ENCODE data around the gene CD164L2. TPM values are rescaled to one million over a fixed set of nuclear protein-coding genes. Genes with fewer than 3 reads are reported as not detected.

Gene CD164L2
- total RNA-seq, 4 donors from 2014 or later: 0.50 to 0.63 (median 0.54) TPM; not detected in 1

DNA sequence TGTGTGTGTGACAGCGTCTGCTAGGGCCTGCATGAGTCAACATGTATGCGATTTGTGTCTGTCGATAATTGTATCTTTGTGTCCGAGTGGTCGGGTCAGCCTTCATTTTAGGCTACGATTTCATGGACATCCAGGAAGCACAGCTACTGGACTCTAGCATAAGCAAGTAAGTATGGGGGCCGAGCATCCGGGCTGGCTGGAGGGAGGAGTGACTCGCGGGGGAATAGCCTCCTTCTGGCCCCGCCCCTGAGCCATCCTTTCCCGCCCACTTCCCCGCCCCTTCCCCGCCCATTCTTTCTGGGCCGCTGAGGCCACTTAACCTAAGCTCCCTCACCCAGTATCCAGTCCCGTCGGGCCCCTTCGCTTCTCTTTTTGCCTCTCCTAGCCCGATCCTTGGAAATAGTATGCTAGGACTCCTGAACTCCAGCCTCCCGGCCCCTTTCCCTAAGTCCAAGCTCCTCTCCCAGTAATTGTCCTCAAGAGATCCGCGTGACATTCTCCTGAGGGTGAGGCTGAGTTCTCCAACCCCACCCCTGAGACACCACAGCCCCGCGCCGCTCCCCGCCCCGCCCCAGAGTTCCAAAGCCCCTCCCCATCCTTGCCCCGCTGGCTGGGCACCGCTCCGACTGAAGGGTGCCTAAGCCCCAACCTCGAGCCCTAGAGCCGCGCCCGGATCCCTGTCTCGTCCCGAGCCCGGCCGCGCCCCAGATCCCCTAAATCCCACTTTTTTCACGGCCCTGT, 17.6 kb downstream of the CD164L2 start:
- H3K36me3 ChIP-seq: peaks cover 15 to 36% of the 10 kb centered on the region in 2 donors
- H3K4me1 ChIP-seq: peaks cover 5 to 20% of the 10 kb centered on the region in 2 donors
- TF ChIP-seq, protein P1, sequence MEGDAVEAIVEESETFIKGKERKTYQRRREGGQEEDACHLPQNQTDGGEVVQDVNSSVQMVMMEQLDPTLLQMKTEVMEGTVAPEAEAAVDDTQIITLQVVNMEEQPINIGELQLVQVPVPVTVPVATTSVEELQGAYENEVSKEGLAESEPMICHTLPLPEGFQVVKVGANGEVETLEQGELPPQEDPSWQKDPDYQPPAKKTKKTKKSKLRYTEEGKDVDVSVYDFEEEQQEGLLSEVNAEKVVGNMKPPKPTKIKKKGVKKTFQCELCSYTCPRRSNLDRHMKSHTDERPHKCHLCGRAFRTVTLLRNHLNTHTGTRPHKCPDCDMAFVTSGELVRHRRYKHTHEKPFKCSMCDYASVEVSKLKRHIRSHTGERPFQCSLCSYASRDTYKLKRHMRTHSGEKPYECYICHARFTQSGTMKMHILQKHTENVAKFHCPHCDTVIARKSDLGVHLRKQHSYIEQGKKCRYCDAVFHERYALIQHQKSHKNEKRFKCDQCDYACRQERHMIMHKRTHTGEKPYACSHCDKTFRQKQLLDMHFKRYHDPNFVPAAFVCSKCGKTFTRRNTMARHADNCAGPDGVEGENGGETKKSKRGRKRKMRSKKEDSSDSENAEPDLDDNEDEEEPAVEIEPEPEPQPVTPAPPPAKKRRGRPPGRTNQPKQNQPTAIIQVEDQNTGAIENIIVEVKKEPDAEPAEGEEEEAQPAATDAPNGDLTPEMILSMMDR (IDR thresholded peaks at IDR 0.05): no peak
- TF ChIP-seq POLR2A (IDR thresholded peaks at IDR 0.05): peak in 1 of 2 donors; percentile 63

DNA sequence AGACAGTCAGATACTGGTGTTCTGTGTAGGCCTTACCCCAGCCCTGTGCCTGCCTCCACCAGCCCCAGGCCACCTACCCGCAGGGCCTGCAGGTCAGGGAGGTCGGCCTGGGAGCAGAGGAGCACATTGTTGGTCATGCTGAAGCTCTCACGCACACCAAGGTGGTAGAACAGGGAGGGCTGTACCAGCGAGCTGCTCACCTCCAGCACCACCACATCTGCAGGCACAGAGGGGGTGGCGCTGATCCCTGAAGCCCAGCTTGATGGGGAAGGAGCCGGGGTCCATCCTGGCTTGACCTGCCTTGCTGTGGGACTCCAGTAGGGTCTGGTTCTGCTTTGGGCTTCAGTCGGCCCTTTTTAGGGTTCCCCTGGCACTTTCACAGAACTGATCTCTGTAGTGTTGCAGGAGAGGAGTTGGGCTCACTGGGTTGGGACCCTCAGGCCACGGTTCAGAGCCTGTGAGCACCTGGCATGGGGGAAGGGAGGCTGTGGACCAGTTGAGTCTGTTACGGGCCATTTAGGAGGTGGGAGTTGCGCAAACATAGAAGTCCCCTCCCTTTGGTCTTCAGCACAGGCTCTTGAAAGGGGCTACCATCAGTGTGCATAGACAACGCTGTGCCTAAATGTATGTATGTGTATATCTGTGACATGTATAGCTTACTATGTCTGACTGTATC, 18.3 kb downstream of the CD164L2 start:
- Histone ChIP-seq H3K27ac (peak overlapping the region in 2 of 3 donors; percentile 94 to 95), H3K36me3 (peaks cover 15 to 37% of the 10 kb centered on the region in 2 donors), H3K9me3 (no peaks in the 10 kb centered on the region), H3K4me1 (peaks cover 5 to 20% of the 10 kb centered on the region in 2 donors), H3K27me3 (no peaks in the 10 kb centered on the region), H3K4me3 (replicated peaks in 1 of 3) (peak overlapping the region in 1 of 3 donors; percentile 63)
- WGBS, 2 donors: 58 to 70% methylated on average over 7 of the region's 11 CpGs
- intact Hi-C loops (cut with DNase I): no loop called here
- DNase-seq: no peak
- TF ChIP-seq POLR2A (IDR thresholded peaks at IDR 0.05): no peak
- TF ChIP-seq, protein P1 (IDR thresholded peaks at IDR 0.05): no peak

More for the DNA sequence above, 17.6 kb downstream of the CD164L2 start:
- 4 to 5% methylated on average over 35 to 40 of the region's 40 CpGs for WGBS, 2 donors
- peak; percentile 88 for DNase-seq
- peak overlapping the region; percentile 10 to 63 (median 51) for H3K4me3 ChIP-seq (replicated peaks in 1 of 3)
- peak overlapping the region; percentile 86 to 95 (median 94) for H3K27ac ChIP-seq
- intact Hi-C loops (cut with DNase I): no loop called here
- H3K9me3 ChIP-seq: no peaks in the 10 kb centered on the region
- no peaks in the 10 kb centered on the region for H3K27me3 ChIP-seq

- DNase-seq: no peak
- WGBS, 2 donors: 90 to 92% methylated on average over 22 to 23 of the region's 26 CpGs
- Histone ChIP-seq H3K36me3 (peaks cover 15 to 37% of the 10 kb centered on the region in 2 donors), H3K9me3 (no peaks in the 10 kb centered on the region), H3K27ac (no peak overlapping the region), H3K4me3 (replicated peaks in 1 of 3) (no peak overlapping the region), H3K4me1 (peaks cover 5 to 20% of the 10 kb centered on the region in 2 donors), H3K27me3 (no peaks in the 10 kb centered on the region)
- intact Hi-C loops (cut with DNase I): no loop called here
- no peak for TF ChIP-seq POLR2A (IDR thresholded peaks at IDR 0.05)
- TF ChIP-seq, protein P1 (IDR thresholded peaks at IDR 0.05): no peak
Measured at GRCh38 chr1:27363766-27364695, 19.1 kb downstream of the CD164L2 start.

GRCh38 chr1:27361553-27361952, 21.6 kb downstream of the CD164L2 start:
- no peak overlapping the region for H3K4me3 ChIP-seq (replicated peaks in 1 of 3)
- peaks cover 0 to 13% of the 10 kb centered on the region in 2 donors for H3K4me1 ChIP-seq
- TF ChIP-seq, protein P1 (IDR thresholded peaks at IDR 0.05): no peak
- TF ChIP-seq POLR2A (IDR thresholded peaks at IDR 0.05): no peak
- H3K36me3 ChIP-seq: peaks cover 18 to 43% of the 10 kb centered on the region in 2 donors
- no peaks in the 10 kb centered on the region for H3K27me3 ChIP-seq
- H3K9me3 ChIP-seq: no peaks in the 10 kb centered on the region
- DNase-seq: no peak
- intact Hi-C loops (cut with DNase I): no loop called here
- 88 to 96% methylated on average over 3 to 4 of the region's 8 CpGs for WGBS, 2 donors
- H3K27ac ChIP-seq: no peak overlapping the region

Measured in thyroid gland (tissue), 4 donors.